ENCODE data around the gene RHCG. TPM values are rescaled to one million over a fixed set of nuclear protein-coding genes. Genes with fewer than 3 reads are reported as not detected.
A peak's percentile ranks its signal among the peaks of the same experiment; 100 is the strongest.

The RHCG gene
- total RNA-seq, 2 donors from 2014 or later, result not detected

DNA sequence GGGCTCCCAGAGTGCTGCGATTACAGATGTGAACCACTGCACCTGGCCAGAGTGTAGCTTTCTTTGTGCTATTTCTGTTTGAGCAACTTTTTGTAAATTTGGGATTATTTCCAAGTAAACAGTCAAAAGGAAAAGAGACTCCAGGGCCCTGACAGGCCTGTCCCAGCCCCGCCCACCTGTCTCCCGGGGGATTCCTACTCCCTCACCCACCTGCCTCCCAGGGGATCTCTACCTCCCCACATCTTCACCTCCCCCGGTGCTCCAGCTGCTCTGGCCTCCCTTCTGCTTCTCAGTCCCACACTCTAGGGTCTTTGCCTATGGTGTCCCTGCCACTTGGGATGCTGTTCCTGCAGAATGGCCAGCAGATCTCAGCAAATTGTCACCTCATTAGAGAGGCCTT is 7.0 kb downstream of the RHCG start:
- Histone ChIP-seq H3K27ac (ENCODE audit: low read depth, low read length) (no peak overlapping the region), H3K4me3 (ENCODE audit: low read length) (no peak overlapping the region), H3K4me1 (ENCODE audit: control insufficient read depth, insufficient read depth, low read length) (no peaks in the 10 kb centered on the region), H3K36me3 (ENCODE audit: control insufficient read depth, insufficient read depth, low read length) (no peaks in the 10 kb centered on the region), H3K9me3 (ENCODE audit: control insufficient read depth, low read length) (no peaks in the 10 kb centered on the region), H3K27me3 (ENCODE audit: control insufficient read depth, insufficient read depth, low read length, poor library complexity, severe bottlenecking) (peaks cover 19% of the 10 kb centered on the region), H3K9ac (ENCODE audit: extremely low read depth, low read length, poor library complexity, severe bottlenecking) (no peak overlapping the region)
- Mint-ChIP-seq H3K27ac (no peak overlapping the region), H3K4me3 (no peak overlapping the region), H3K9me3 (no peaks in the 10 kb centered on the region), H3K27me3 (ENCODE audit: insufficient read depth) (peaks cover 45% of the 10 kb centered on the region), H3K4me1 (peaks cover 3% of the 10 kb centered on the region), H3K36me3 (ENCODE audit: low read depth) (no peaks in the 10 kb centered on the region)
- DNase-seq, result peak; percentile 54
- TF ChIP-seq, protein P1, sequence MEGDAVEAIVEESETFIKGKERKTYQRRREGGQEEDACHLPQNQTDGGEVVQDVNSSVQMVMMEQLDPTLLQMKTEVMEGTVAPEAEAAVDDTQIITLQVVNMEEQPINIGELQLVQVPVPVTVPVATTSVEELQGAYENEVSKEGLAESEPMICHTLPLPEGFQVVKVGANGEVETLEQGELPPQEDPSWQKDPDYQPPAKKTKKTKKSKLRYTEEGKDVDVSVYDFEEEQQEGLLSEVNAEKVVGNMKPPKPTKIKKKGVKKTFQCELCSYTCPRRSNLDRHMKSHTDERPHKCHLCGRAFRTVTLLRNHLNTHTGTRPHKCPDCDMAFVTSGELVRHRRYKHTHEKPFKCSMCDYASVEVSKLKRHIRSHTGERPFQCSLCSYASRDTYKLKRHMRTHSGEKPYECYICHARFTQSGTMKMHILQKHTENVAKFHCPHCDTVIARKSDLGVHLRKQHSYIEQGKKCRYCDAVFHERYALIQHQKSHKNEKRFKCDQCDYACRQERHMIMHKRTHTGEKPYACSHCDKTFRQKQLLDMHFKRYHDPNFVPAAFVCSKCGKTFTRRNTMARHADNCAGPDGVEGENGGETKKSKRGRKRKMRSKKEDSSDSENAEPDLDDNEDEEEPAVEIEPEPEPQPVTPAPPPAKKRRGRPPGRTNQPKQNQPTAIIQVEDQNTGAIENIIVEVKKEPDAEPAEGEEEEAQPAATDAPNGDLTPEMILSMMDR (conservative IDR thresholded peaks at IDR 0.05), result no peak
- 78 to 94% methylated on average over 2 to 4 of the region's 4 CpGs for WGBS, 2 experiments (ENCODE audit: insufficient coverage in 1 of 2, insufficient read length in 1 of 2)

GRCh38 chr15:89487791-89488190 is 8.6 kb downstream of the RHCG start:
- peaks cover 42% of the 10 kb centered on the region for H3K27me3 Mint-ChIP-seq (ENCODE audit: insufficient read depth)
- no peak overlapping the region for H3K27ac Mint-ChIP-seq
- DNase-seq, result peak; percentile 5
- peaks cover 3% of the 10 kb centered on the region for H3K4me1 Mint-ChIP-seq
- H3K4me3 Mint-ChIP-seq, result no peak overlapping the region
- H3K36me3 ChIP-seq (ENCODE audit: control insufficient read depth, insufficient read depth, low read length), result no peaks in the 10 kb centered on the region
- no peak overlapping the region for H3K27ac ChIP-seq (ENCODE audit: low read depth, low read length)
- H3K4me3 ChIP-seq (ENCODE audit: low read length), result no peak overlapping the region
- no peak overlapping the region for H3K9ac ChIP-seq (ENCODE audit: extremely low read depth, low read length, poor library complexity, severe bottlenecking)
- H3K9me3 Mint-ChIP-seq, result no peaks in the 10 kb centered on the region
- WGBS, 2 experiments (ENCODE audit: insufficient coverage in 1 of 2, insufficient read length in 1 of 2), result 81% methylated on average over 2 of the region's 2 CpGs; no CpG with 5 or more reads in 1 of the 2 experiments
- peaks cover 13% of the 10 kb centered on the region for H3K27me3 ChIP-seq (ENCODE audit: control insufficient read depth, insufficient read depth, low read length, poor library complexity, severe bottlenecking)
- H3K4me1 ChIP-seq (ENCODE audit: control insufficient read depth, insufficient read depth, low read length), result no peaks in the 10 kb centered on the region
- TF ChIP-seq, protein P1 (conservative IDR thresholded peaks at IDR 0.05), result no peak
- no peaks in the 10 kb centered on the region for H3K9me3 ChIP-seq (ENCODE audit: control insufficient read depth, low read length)
- H3K36me3 Mint-ChIP-seq (ENCODE audit: low read depth), result no peaks in the 10 kb centered on the region

DNA sequence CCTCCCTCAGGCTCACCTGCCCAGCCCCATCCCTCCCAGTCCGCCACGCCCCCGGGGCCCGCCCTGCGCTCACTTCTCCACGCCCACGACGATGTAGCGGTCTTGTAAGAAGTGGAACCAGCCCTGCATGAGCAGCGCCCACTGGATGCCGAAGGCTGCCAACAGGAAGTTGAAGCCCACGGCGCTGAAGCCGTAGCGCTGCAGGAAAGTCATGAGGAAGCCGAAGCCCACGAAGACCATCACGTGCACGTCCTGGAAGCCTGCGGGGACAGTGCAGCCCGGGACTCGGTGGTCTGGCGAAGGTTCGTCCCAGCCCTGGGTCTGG is 9.7 kb downstream of the RHCG start:
- Histone ChIP-seq H3K9me3 (ENCODE audit: control insufficient read depth, low read length) (no peaks in the 10 kb centered on the region), H3K27ac (ENCODE audit: low read depth, low read length) (no peak overlapping the region), H3K27me3 (ENCODE audit: control insufficient read depth, insufficient read depth, low read length, poor library complexity, severe bottlenecking) (peaks cover 20% of the 10 kb centered on the region), H3K9ac (ENCODE audit: extremely low read depth, low read length, poor library complexity, severe bottlenecking) (no peak overlapping the region), H3K36me3 (ENCODE audit: control insufficient read depth, insufficient read depth, low read length) (no peaks in the 10 kb centered on the region), H3K4me3 (ENCODE audit: low read length) (no peak overlapping the region), H3K4me1 (ENCODE audit: control insufficient read depth, insufficient read depth, low read length) (no peaks in the 10 kb centered on the region)
- 84 to 92% methylated on average over 12 to 24 of the region's 24 CpGs for WGBS, 2 experiments (ENCODE audit: insufficient coverage in 1 of 2, insufficient read length in 1 of 2)
- H3K4me3 Mint-ChIP-seq, result no peak overlapping the region
- peaks cover 3% of the 10 kb centered on the region for H3K4me1 Mint-ChIP-seq
- DNase-seq, result peak; percentile 77
- H3K9me3 Mint-ChIP-seq, result no peaks in the 10 kb centered on the region
- peaks cover 39% of the 10 kb centered on the region for H3K27me3 Mint-ChIP-seq (ENCODE audit: insufficient read depth)
- no peak overlapping the region for H3K27ac Mint-ChIP-seq
- TF ChIP-seq, protein P1 (conservative IDR thresholded peaks at IDR 0.05), result no peak
- H3K36me3 Mint-ChIP-seq (ENCODE audit: low read depth), result no peaks in the 10 kb centered on the region

Measured in endodermal cell (in vitro differentiated cells).